ENCODE measurements around the gene NR2E1. TPM values are rescaled to one million over a fixed set of nuclear protein-coding genes. Genes with fewer than 3 reads are reported as not detected.
A peak's percentile ranks its signal among the peaks of the same experiment; 100 is the strongest.

The NR2E1 gene
- total and polyA plus RNA-seq, 2 of the 13 experiments (the other 11 are each of a cell fraction or from before 2014, with no cell fraction given): not detected

- FAIRE-seq (peak; percentile 59), ATAC-seq (peak; percentile 77), DNase-seq (ENCODE audit: low spot score) (peak; percentile 52)
- ChIA-PET POLR2A (interaction anchor here (1.4 kb wide), 1 partner anchor 14 kb away, joined by 3 read pairs; no protein-coding TSS in a partner anchor), CTCF (ENCODE audit: low intra/inter-chr PET ratio, low total read pairs) (no interaction called here)
- H3K9me3 ChIP-seq (ENCODE audit: low read length): no peaks in the 10 kb centered on the region
- H3K79me2 ChIP-seq (ENCODE audit: insufficient read depth, low read length): no peaks in the 10 kb centered on the region
- no TSS peak for BruUV-seq (replicated peaks)
- H3K36me3 ChIP-seq (replicated peaks in 1 of 2; ENCODE audit: control insufficient read depth in 1 of 2, insufficient read depth in 2 of 2, low read length in 2 of 2): 0 out of 5 replicates have a peak, but pooled peaks cover 1 to 2% of the 10 kb centered on the region in 2 experiments
- WGBS (ENCODE audit: low lambda C conversion rate): 25% methylated on average over 10 of the region's 14 CpGs
- H3K27me3 ChIP-seq (ENCODE audit: control insufficient read depth in 1 of 2, insufficient read depth in 2 of 2, low read length in 2 of 2): no peaks in the 10 kb centered on the region
- peak overlapping the region in 1 of 3 experiments; percentile 25; a peak in 1 of 6 replicates for H3K4me3 ChIP-seq (replicated peaks in 1 of 3; ENCODE audit: insufficient read depth in 1 of 3, low read depth in 2 of 3, low read length in 3 of 3)
- no peak overlapping the region for H2AFZ ChIP-seq (ENCODE audit: low read length)
- H3K9ac ChIP-seq (ENCODE audit: insufficient read depth, low read depth, low read length): no peak overlapping the region
- H3K4me2 ChIP-seq (ENCODE audit: low read depth, low read length): peak overlapping the region; percentile 61
- in situ Hi-C loops (cut with HindIII; ENCODE audit: extremely low pct_ligation_motif_present, low pct_unique_long_range_greater_than_20kb): no loop called here
- peak overlapping the region; percentile 65 for H3K27ac ChIP-seq (ENCODE audit: extremely low read length, insufficient read depth, low read length)
- H3K4me1 ChIP-seq (ENCODE audit: insufficient read depth, low read length): peaks cover 38% of the 10 kb centered on the region
- H4K20me1 ChIP-seq (ENCODE audit: insufficient read depth, low read length): no peaks in the 10 kb centered on the region
- intact Hi-C loops (cut with micrococcal nuclease; ENCODE audit: unreplicated experiment): no loop called here
- TF ChIP-seq HOXA3 (CRISPR knock-in tag; IDR thresholded peaks at IDR 0.05): peak; percentile 37; the same call in 1 of the 2 replicates
- TF ChIP-seq ZFY (CRISPR knock-in tag; IDR thresholded peaks at IDR 0.05): peak; percentile 33; the same call in 1 of the 2 replicates
- TF ChIP-seq, protein P1, sequence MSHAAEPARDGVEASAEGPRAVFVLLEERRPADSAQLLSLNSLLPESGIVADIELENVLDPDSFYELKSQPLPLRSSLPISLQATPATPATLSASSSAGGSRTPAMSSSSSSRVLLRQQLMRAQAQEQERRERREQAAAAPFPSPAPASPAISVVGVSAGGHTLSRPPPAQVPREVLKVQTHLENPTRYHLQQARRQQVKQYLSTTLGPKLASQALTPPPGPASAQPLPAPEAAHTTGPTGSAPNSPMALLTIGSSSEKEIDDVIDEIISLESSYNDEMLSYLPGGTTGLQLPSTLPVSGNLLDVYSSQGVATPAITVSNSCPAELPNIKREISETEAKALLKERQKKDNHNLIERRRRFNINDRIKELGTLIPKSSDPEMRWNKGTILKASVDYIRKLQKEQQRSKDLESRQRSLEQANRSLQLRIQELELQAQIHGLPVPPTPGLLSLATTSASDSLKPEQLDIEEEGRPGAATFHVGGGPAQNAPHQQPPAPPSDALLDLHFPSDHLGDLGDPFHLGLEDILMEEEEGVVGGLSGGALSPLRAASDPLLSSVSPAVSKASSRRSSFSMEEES (CRISPR knock-in tag; IDR thresholded peaks at IDR 0.05): no peak
- TF ChIP-seq ZNF292 (CRISPR knock-in tag; IDR thresholded peaks at IDR 0.05; ENCODE audit: borderline replicate concordance, low read depth): peak; percentile 45; the same call in 1 of the 2 replicates
- peak; percentile 14; the same call in 1 of the 2 replicates for TF ChIP-seq ZNF644 (CRISPR knock-in tag; IDR thresholded peaks at IDR 0.05; ENCODE audit: low read depth)
- TF ChIP-seq YY1 (IDR thresholded peaks at IDR 0.05; ENCODE audit: insufficient read depth, insufficient replicate concordance, low read depth, low read length): peak; percentile 79
- 0 out of 2 replicates have a peak, but pooled peaks have one; percentile 33 for TF ChIP-seq ZMYM4 (CRISPR knock-in tag; IDR thresholded peaks at IDR 0.05)
- peak; percentile 93 for TF ChIP-seq ZNF652 (CRISPR knock-in tag; IDR thresholded peaks at IDR 0.05; ENCODE audit: borderline replicate concordance, low read depth)
- TF ChIP-seq BCL6 (CRISPR knock-in tag; IDR thresholded peaks at IDR 0.05): peak; percentile 16; the same call in 1 of the 2 replicates
- TF ChIP-seq ZNF563 (CRISPR knock-in tag; IDR thresholded peaks at IDR 0.05): no peak
- TF ChIP-seq, protein P2, sequence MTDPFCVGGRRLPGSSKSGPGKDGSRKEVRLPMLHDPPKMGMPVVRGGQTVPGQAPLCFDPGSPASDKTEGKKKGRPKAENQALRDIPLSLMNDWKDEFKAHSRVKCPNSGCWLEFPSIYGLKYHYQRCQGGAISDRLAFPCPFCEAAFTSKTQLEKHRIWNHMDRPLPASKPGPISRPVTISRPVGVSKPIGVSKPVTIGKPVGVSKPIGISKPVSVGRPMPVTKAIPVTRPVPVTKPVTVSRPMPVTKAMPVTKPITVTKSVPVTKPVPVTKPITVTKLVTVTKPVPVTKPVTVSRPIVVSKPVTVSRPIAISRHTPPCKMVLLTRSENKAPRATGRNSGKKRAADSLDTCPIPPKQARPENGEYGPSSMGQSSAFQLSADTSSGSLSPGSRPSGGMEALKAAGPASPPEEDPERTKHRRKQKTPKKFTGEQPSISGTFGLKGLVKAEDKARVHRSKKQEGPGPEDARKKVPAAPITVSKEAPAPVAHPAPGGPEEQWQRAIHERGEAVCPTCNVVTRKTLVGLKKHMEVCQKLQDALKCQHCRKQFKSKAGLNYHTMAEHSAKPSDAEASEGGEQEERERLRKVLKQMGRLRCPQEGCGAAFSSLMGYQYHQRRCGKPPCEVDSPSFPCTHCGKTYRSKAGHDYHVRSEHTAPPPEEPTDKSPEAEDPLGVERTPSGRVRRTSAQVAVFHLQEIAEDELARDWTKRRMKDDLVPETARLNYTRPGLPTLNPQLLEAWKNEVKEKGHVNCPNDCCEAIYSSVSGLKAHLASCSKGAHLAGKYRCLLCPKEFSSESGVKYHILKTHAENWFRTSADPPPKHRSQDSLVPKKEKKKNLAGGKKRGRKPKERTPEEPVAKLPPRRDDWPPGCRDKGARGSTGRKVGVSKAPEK (CRISPR knock-in tag; IDR thresholded peaks at IDR 0.05; ENCODE audit: borderline replicate concordance): no peak
- peak; percentile 37; the same call in 1 of the 2 replicates for TF ChIP-seq ZFX (CRISPR knock-in tag; IDR thresholded peaks at IDR 0.05; ENCODE audit: low read depth)
- no peak for TF ChIP-seq ZNF770 (CRISPR knock-in tag; IDR thresholded peaks at IDR 0.05)
Observed at GRCh38 chr6:108203189-108204112, 37.6 kb downstream of the NR2E1 start.
